Left lung (tissue), 10 donors: ENCODE results near the gene ACTA1. TPM values are rescaled to one million over a fixed set of nuclear protein-coding genes. Genes with fewer than 3 reads are reported as not detected.

Experiments
- ATAC-seq: fragments of 200-7000 bp; cut with Tn5 transposase; one replicate; pipeline ENCODE4 v1.9.1; 2020; ENCODE audit warnings: moderate library complexity
- DNase-seq, 4 donors: peaks; one replicate each; pipeline ENCODE4 v3.0.0-alpha.2; 2013 to 2020
- H3K27ac ChIP-seq, 2 donors: fragments of 200-600 bp; sonication (generic) in 1 of 2; one replicate each; pipeline versions ENCODE4 v1.5.0 to v1.8.0; 2020 to 2021
- H3K27me3 ChIP-seq, 2 donors: fragments of 200-600 bp; sonication (generic) in 1 of 2; one replicate each; pipeline versions ENCODE4 v1.5.0 to v1.8.0; 2020 to 2021
- H3K36me3 ChIP-seq, 2 donors: fragments of 200-600 bp; sonication (generic) in 1 of 2; one replicate each; pipeline versions ENCODE4 v1.5.0 to v1.8.0; 2020 to 2021
- H3K4me1 ChIP-seq, 2 donors: fragments of 200-600 bp; one replicate each; pipeline ENCODE4 v1.8.0; 2021
- H3K4me3 ChIP-seq, 2 donors: fragments of 200-600 bp; sonication (generic) in 1 of 2; one replicate each; pipeline versions ENCODE4 v1.5.0 to v1.8.0; 2020 to 2021; ENCODE audit warnings: mild to moderate bottlenecking in 1 of 2
- H3K9me3 ChIP-seq, 2 donors: fragments of 200-600 bp; sonication (generic) in 1 of 2; one replicate each; pipeline versions ENCODE4 v1.5.0 to v1.8.0; 2020 to 2021
- CTCF ChIP-seq, 2 donors: fragments of 200-600 bp; sonication (generic) in 1 of 2; IDR thresholded peaks; one replicate each; pipeline versions ENCODE4 v1.5.0 to v1.8.0; 2021; ENCODE audit warnings: antibody characterized with exemption in 2 of 2
- intact Hi-C, 2 donors: fragments of 100-400 bp; cut with DNase I; formaldehyde crosslinking; loops; one replicate each; pipeline versions ENCODE4 v1.11.2 to v1.14.2; 2022
- polyA plus RNA-seq, 6 donors: library from polyadenylated mRNA; unstranded; fragments of 120-200 nt; gene quantifications; one replicate each; pipeline ENCODE4 v1.2.1, GENCODE V29; 2013; ENCODE audit not compliant: insufficient read length in 6 of 6
- total RNA-seq, 2 donors: library from RNA; stranded (reverse); fragmentation: NEBNext Ultra II Directional; extraction: Animal tissue kit (Norgen Biotek cat#: 25700); gene quantifications; one replicate each; pipeline ENCODE4 v1.2.1, GENCODE V29; 2021
- donor health status: DM: no; HTN: yes; CAD: no.
- donor health status: DM: no; HTN: no; CAD: no.

Gene ACTA1
- total and polyA plus RNA-seq, 8 donors: 0.40 to 1.4 (median 0.98) TPM

- Histone ChIP-seq H3K9me3 (no peaks in the 10 kb centered on the region), H3K4me3 (no peak overlapping the region), H3K36me3 (peaks cover 0 to 81% of the 10 kb centered on the region in 2 donors), H3K27ac (no peak overlapping the region), H3K27me3 (no peaks in the 10 kb centered on the region), H3K4me1 (no peaks in the 10 kb centered on the region)
- TF ChIP-seq CTCF (IDR thresholded peaks at IDR 0.05): no peak
- no peak for ATAC-seq
- no peak for DNase-seq
- intact Hi-C loops: no loop called here
Observed at GRCh38 chr1:229456016-229456415, 22.1 kb upstream of the ACTA1 start.

- no peak for DNase-seq
- no peak overlapping the region for H3K27ac ChIP-seq
- no peak for TF ChIP-seq CTCF (IDR thresholded peaks at IDR 0.05)
- no peak for ATAC-seq
- intact Hi-C loops: no loop called here
- H3K9me3 ChIP-seq: no peaks in the 10 kb centered on the region
- no peak overlapping the region for H3K4me3 ChIP-seq
- no peaks in the 10 kb centered on the region for H3K4me1 ChIP-seq
- H3K27me3 ChIP-seq: no peaks in the 10 kb centered on the region
- H3K36me3 ChIP-seq: peaks cover 0 to 77% of the 10 kb centered on the region in 2 donors
Observed at GRCh38 chr1:229454056-229454455, 20.2 kb upstream of the ACTA1 start.

- H3K36me3 ChIP-seq: peaks cover 0 to 78% of the 10 kb centered on the region in 2 donors
- ATAC-seq: peak; percentile 62
- peak in 1 of 2 donors; percentile 25 for TF ChIP-seq CTCF (IDR thresholded peaks at IDR 0.05)
Observed at GRCh38 chr1:229452956-229453801, 19.3 kb upstream of the ACTA1 start.

GRCh38 chr1:229448845-229449244 is 15.0 kb upstream of the ACTA1 start:
- peaks cover 0 to 76% of the 10 kb centered on the region in 2 donors for H3K36me3 ChIP-seq

More at GRCh38 chr1:229452956-229453801, 19.3 kb upstream of the ACTA1 start:
- intact Hi-C loops: no loop called here
- Histone ChIP-seq H3K27me3 (no peaks in the 10 kb centered on the region), H3K4me1 (no peaks in the 10 kb centered on the region), H3K27ac (no peak overlapping the region), H3K9me3 (no peaks in the 10 kb centered on the region), H3K4me3 (no peak overlapping the region)
- peak in 1 of 4 donors; percentile 19 for DNase-seq

More at GRCh38 chr1:229448845-229449244, 15.0 kb upstream of the ACTA1 start:
- ATAC-seq: no peak
- no peaks in the 10 kb centered on the region for H3K4me1 ChIP-seq
- no peaks in the 10 kb centered on the region for H3K9me3 ChIP-seq
- intact Hi-C loops: no loop called here
- no peak overlapping the region for H3K4me3 ChIP-seq
- DNase-seq: no peak
- no peak overlapping the region for H3K27ac ChIP-seq
- no peak for TF ChIP-seq CTCF (IDR thresholded peaks at IDR 0.05)
- no peaks in the 10 kb centered on the region for H3K27me3 ChIP-seq
